ENCODE measurements around the gene ATP2B3. TPM values are rescaled to one million over a fixed set of nuclear protein-coding genes. Genes with fewer than 3 reads are reported as not detected.

ATP2B3 gene
- total and polyA plus RNA-seq, 2 experiments from 2014 or later: 0.17 TPM; not detected in 1

DNA sequence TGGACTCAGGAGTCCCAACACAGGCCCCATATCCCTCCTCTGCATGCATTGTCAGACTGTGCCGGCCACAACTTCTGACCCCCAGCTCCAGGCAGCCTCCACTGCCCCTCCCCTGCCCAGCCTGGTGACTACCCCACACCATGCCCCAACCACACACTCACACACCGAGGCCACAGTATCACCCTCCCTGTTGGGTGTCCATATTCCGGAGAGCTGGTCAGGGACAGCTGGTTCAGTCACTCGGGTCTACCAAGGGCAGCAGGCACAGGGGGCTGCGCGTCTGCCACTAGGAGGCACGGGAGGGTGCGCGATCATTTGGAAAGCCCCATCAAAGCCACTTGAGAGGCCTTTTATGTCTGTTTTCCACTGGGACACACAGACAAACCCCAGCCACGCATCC is 55.2 kb downstream of the ATP2B3 start (continued):
- TF ChIP-seq, protein P1, sequence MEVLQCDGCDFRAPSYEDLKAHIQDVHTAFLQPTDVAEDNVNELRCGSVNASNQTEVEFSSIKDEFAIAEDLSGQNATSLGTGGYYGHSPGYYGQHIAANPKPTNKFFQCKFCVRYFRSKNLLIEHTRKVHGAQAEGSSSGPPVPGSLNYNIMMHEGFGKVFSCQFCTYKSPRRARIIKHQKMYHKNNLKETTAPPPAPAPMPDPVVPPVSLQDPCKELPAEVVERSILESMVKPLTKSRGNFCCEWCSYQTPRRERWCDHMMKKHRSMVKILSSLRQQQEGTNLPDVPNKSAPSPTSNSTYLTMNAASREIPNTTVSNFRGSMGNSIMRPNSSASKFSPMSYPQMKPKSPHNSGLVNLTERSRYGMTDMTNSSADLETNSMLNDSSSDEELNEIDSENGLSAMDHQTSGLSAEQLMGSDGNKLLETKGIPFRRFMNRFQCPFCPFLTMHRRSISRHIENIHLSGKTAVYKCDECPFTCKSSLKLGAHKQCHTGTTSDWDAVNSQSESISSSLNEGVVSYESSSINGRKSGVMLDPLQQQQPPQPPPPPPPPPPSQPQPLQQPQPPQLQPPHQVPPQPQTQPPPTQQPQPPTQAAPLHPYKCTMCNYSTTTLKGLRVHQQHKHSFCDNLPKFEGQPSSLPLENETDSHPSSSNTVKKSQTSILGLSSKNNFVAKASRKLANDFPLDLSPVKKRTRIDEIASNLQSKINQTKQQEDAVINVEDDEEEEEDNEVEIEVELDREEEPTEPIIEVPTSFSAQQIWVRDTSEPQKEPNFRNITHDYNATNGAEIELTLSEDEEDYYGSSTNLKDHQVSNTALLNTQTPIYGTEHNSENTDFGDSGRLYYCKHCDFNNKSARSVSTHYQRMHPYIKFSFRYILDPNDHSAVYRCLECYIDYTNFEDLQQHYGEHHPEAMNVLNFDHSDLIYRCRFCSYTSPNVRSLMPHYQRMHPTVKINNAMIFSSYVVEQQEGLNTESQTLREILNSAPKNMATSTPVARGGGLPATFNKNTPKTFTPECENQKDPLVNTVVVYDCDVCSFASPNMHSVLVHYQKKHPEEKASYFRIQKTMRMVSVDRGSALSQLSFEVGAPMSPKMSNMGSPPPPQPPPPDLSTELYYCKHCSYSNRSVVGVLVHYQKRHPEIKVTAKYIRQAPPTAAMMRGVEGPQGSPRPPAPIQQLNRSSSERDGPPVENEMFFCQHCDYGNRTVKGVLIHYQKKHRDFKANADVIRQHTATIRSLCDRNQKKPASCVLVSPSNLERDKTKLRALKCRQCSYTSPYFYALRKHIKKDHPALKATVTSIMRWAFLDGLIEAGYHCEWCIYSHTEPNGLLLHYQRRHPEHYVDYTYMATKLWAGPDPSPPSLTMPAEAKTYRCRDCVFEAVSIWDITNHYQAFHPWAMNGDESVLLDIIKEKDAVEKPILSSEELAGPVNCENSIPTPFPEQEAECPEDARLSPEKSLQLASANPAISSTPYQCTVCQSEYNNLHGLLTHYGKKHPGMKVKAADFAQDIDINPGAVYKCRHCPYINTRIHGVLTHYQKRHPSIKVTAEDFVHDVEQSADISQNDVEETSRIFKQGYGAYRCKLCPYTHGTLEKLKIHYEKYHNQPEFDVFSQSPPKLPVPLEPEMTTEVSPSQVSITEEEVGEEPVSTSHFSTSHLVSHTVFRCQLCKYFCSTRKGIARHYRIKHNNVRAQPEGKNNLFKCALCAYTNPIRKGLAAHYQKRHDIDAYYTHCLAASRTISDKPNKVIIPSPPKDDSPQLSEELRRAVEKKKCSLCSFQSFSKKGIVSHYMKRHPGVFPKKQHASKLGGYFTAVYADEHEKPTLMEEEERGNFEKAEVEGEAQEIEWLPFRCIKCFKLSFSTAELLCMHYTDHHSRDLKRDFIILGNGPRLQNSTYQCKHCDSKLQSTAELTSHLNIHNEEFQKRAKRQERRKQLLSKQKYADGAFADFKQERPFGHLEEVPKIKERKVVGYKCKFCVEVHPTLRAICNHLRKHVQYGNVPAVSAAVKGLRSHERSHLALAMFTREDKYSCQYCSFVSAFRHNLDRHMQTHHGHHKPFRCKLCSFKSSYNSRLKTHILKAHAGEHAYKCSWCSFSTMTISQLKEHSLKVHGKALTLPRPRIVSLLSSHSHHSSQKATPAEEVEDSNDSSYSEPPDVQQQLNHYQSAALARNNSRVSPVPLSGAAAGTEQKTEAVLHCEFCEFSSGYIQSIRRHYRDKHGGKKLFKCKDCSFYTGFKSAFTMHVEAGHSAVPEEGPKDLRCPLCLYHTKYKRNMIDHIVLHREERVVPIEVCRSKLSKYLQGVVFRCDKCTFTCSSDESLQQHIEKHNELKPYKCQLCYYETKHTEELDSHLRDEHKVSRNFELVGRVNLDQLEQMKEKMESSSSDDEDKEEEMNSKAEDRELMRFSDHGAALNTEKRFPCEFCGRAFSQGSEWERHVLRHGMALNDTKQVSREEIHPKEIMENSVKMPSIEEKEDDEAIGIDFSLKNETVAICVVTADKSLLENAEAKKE (CRISPR knock-in tag; IDR thresholded peaks at IDR 0.05): no peak
- TF ChIP-seq CREB1 (CRISPR knock-in tag; IDR thresholded peaks at IDR 0.05; ENCODE audit: low read depth): no peak
- no peak for TF ChIP-seq ZNF331 (CRISPR knock-in tag; IDR thresholded peaks at IDR 0.05; ENCODE audit: low read depth)
- TF ChIP-seq POLR2AphosphoS5 (IDR thresholded peaks at IDR 0.05; ENCODE audit: low read depth): no peak
- no peak for TF ChIP-seq JUNB (IDR thresholded peaks at IDR 0.05; ENCODE audit: unreplicated experiment)
- no peak for TF ChIP-seq ZNF114 (CRISPR knock-in tag; IDR thresholded peaks at IDR 0.05)
- TF ChIP-seq, protein P2, sequence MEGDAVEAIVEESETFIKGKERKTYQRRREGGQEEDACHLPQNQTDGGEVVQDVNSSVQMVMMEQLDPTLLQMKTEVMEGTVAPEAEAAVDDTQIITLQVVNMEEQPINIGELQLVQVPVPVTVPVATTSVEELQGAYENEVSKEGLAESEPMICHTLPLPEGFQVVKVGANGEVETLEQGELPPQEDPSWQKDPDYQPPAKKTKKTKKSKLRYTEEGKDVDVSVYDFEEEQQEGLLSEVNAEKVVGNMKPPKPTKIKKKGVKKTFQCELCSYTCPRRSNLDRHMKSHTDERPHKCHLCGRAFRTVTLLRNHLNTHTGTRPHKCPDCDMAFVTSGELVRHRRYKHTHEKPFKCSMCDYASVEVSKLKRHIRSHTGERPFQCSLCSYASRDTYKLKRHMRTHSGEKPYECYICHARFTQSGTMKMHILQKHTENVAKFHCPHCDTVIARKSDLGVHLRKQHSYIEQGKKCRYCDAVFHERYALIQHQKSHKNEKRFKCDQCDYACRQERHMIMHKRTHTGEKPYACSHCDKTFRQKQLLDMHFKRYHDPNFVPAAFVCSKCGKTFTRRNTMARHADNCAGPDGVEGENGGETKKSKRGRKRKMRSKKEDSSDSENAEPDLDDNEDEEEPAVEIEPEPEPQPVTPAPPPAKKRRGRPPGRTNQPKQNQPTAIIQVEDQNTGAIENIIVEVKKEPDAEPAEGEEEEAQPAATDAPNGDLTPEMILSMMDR (conservative IDR thresholded peaks at IDR 0.05; ENCODE audit: low read depth in 2 of 2): no peak

DNA sequence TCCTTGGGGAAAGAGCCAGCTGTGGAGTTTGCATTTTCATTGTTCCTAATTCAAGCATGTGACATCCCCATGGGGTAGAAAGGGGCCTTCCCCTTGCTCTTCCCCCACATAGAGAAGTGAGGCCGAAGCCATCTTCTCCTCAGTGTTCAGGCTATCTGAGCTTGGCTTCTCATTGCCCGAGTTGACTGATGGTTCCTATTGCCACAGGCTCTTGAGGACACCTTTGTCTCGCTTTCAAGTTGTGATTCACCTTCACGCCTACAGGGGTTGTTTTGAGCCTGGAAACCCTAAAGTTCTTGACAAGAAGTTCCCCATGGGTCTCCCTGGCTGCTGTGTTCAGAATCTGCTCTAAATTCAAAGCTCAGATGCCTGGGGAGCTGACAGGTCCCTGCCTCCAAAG is 56.5 kb downstream of the ATP2B3 start:
- H3K4me1 Mint-ChIP-seq: peaks cover 12% of the 10 kb centered on the region
- no peaks in the 10 kb centered on the region for H3K36me3 Mint-ChIP-seq (ENCODE audit: low read depth)
- peaks cover 11% of the 10 kb centered on the region for H3K27me3 Mint-ChIP-seq (ENCODE audit: insufficient read depth, low read depth, poor library complexity)
- H3K9me3 Mint-ChIP-seq: no peaks in the 10 kb centered on the region
- Histone ChIP-seq H4K20me1 (replicated peaks; ENCODE audit: insufficient read depth) (no peaks in the 10 kb centered on the region), H3K79me2 (replicated peaks; ENCODE audit: insufficient read depth) (no peaks in the 10 kb centered on the region), H3F3A (replicated peaks; ENCODE audit: low read depth) (no peaks in the 10 kb centered on the region), H3K4me2 (no peak overlapping the region), H3K9me2 (ENCODE audit: insufficient read depth) (no peaks in the 10 kb centered on the region), H3K36me3 (ENCODE audit: insufficient read depth) (no peaks in the 10 kb centered on the region), H2AFZ (no peak overlapping the region), H3K4me1 (ENCODE audit: insufficient read depth) (no peaks in the 10 kb centered on the region), H3K27ac (ENCODE audit: low read depth) (no peak overlapping the region), H3K27me3 (ENCODE audit: insufficient read depth) (no peaks in the 10 kb centered on the region), H3K4me3 (no peak overlapping the region)
- TF ChIP-seq, protein P2 (conservative IDR thresholded peaks at IDR 0.05; ENCODE audit: low read depth in 2 of 2): peak in 1 of 2 experiments; percentile 25; a peak in 2 of 4 replicates
- TF ChIP-seq EZH2 (IDR thresholded peaks at IDR 0.05; ENCODE audit: low read depth, unreplicated experiment): no peak
- DNase-seq (ENCODE audit: low spot score): peak; percentile 54
- ATAC-seq: peak; percentile 22
- H3K4me3 Mint-ChIP-seq: no peak overlapping the region
- H3K27ac Mint-ChIP-seq: no peak overlapping the region

Measured in GM23338 (cell line).